Upper lobe of left lung (tissue), 6 donors: Measurements from ENCODE around the gene INPP5D. TPM values are rescaled to one million over a fixed set of nuclear protein-coding genes. Genes with fewer than 3 reads are reported as not detected.
"Not testable (repeated sequence)": the region's sequence is repeated elsewhere in the genome, so short reads cannot be mapped to it uniquely, and the experiment has no call there.

ENCODE experiments used
- ATAC-seq, 2 donors: fragments of 200-7000 bp; cut with Tn5 transposase; one replicate each; pipeline ENCODE4 v1.9.1; 2022; ENCODE audit warnings: mild to moderate bottlenecking in 2 of 2, moderate library complexity in 2 of 2; ENCODE audit not compliant: low FRiP score in 2 of 2
- DNase-seq, 2 donors: peaks; one replicate each; pipeline ENCODE4 v3.0.0-alpha.2; 2019 to 2020
- H3K27ac ChIP-seq, 4 donors: fragments of 200-600 bp; sonication (generic); one replicate each; pipeline ENCODE4 v1.5.1; 2016 to 2019
- H3K27me3 ChIP-seq, 4 donors: fragments of 200-600 bp; sonication (generic); one replicate each; pipeline ENCODE4 v1.5.1; 2017 to 2019
- H3K36me3 ChIP-seq, 4 donors: fragments of 200-600 bp; sonication (generic); one replicate each; pipeline ENCODE4 v1.5.1; 2016 to 2019
- H3K4me1 ChIP-seq, 4 donors: fragments of 200-600 bp; sonication (generic); one replicate each; pipeline ENCODE4 v1.5.1; 2018 to 2019
- H3K4me3 ChIP-seq, 4 donors: fragments of 200-600 bp; sonication (generic); one replicate each; pipeline ENCODE4 v1.5.1; 2017 to 2019; ENCODE audit warnings: mild to moderate bottlenecking in 2 of 4, moderate library complexity in 1 of 4
- H3K9me3 ChIP-seq, 4 donors: fragments of 200-600 bp; sonication (generic); one replicate each; pipeline ENCODE4 v1.5.1; 2018 to 2019
- CTCF ChIP-seq, 6 experiments: fragments of 450-650 bp in 4 of 6; fragments of 200-600 bp in 2 of 6; sonication (generic) in 2 of 6; IDR thresholded peaks; one replicate each; pipeline ENCODE4 v1.5.1; 2016 to 2019; ENCODE audit warnings: antibody characterized with exemption in 6 of 6
- EP300 ChIP-seq, 4 donors: sonication (generic); formaldehyde crosslinking; IDR thresholded peaks; one replicate each; pipeline ENCODE4 v1.5.1; 2017; ENCODE audit warnings: antibody characterized with exemption in 4 of 4, control low read depth in 2 of 4
- POLR2A ChIP-seq, 4 donors: fragments of 450-650 bp; IDR thresholded peaks; one replicate each; pipeline ENCODE4 v1.5.1; 2016 to 2017; ENCODE audit warnings: antibody characterized with exemption in 4 of 4, mild to moderate bottlenecking in 2 of 4
- POLR2AphosphoS5 ChIP-seq, 2 donors: sonication (generic); formaldehyde crosslinking; IDR thresholded peaks; one replicate each; pipeline ENCODE4 v1.5.1; 2017; ENCODE audit warnings: antibody characterized with exemption in 2 of 2
- WGBS, 2 donors: methylation state at CpG; one replicate each; pipeline ENCODE4 v1.1.5; 2017 to 2018; 5-methylcytosine and 5-hydroxymethylcytosine counted together
- total RNA-seq, 6 donors: library from RNA; depleted of rRNA in 4 of 6; stranded (reverse); fragments of >200 nt in 4 of 6; gene quantifications; one replicate each; pipeline versions ENCODE4 v1.1.0 to v1.2.1, GENCODE V29; 2016 to 2021
- donor health status: DM: no; HTN: no; CAD: no; lungs with moderate emphysema.
- donor health status: DM: no; HTN: yes; CAD: no; lungs with severe emphysema.

INPP5D gene
- total RNA-seq, 6 donors from 2014 or later: 17.6 to 243 (median 31.7) TPM

DNA sequence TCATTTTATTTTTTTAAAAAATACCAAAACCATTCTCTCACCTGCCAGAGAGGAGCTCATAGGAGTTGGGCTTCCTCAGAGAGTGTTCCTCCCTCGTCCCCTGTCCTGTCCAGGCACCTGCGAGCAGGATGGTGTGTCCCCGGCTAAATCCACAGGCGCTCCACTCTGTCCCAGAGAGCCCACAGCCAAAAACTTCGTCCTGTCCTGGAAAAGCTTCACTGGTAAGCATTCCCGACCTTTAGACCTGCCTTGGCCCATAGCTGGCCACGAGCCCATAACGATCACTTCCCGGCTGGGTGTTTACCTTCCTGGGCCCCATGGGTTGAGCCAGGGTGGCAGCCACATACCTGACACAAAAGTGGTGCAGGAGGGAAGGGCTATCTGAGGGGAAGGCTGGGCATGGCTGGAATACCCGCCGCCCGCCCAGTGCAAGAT, 47.1 kb upstream of the INPP5D start, which contains the start of gene NGEF:
Gene NGEF (minus strand): TSS at position 230 of the 435 bp plus-strand sequence. CDS start 38,366 bp downstream, outside the sequence.
- Histone ChIP-seq H3K4me1 (peaks cover 0 to 12% (median 6%) of the 10 kb centered on the region in 4 donors), H3K27ac (peak within 1 kb of the TSS in 1 of 4 donors; percentile 32), H3K4me3 (no peak within 1 kb of the TSS), H3K27me3 (no peaks in the 10 kb centered on the region), H3K36me3 (no peaks in the 10 kb centered on the region), H3K9me3 (no peaks in the 10 kb centered on the region)
- TF ChIP-seq CTCF (IDR thresholded peaks at IDR 0.05) (no peak), EP300 (IDR thresholded peaks at IDR 0.05) (no peak), POLR2AphosphoS5 (IDR thresholded peaks at IDR 0.05) (no peak), POLR2A (IDR thresholded peaks at IDR 0.05) (no peak)
- DNase-seq: no peak
- 85 to 92% methylated on average over 9 to 12 of the region's 12 CpGs for WGBS, 2 donors
- no peak for ATAC-seq

DNA sequence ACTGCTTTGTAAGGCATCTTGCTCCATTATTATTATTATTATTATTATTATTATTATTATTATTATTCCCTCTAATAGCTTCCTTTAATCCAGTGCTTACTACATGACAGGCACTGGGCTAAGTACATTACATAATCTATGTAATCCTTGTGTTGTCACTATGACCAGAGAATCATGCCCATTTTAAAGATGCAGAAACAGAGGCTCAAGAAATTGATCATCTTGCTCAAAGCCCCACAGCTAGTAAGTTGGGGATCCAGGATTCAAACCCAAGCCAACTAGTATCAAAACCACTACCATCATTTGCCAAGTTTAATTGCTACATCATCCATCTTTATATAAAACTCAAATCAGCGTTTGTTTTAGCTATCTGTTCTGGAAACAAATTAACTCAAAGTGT, 46.5 kb upstream of the INPP5D start:
- Histone ChIP-seq H3K4me3 (no peak overlapping the region), H3K27ac (no peak overlapping the region), H3K9me3 (no peaks in the 10 kb centered on the region), H3K36me3 (no peaks in the 10 kb centered on the region), H3K4me1 (peaks cover 0 to 12% (median 6%) of the 10 kb centered on the region in 4 donors), H3K27me3 (no peaks in the 10 kb centered on the region)
- no peak for TF ChIP-seq CTCF (IDR thresholded peaks at IDR 0.05)
- no peak for TF ChIP-seq EP300 (IDR thresholded peaks at IDR 0.05)
- TF ChIP-seq POLR2AphosphoS5 (IDR thresholded peaks at IDR 0.05): no peak
- no peak for TF ChIP-seq POLR2A (IDR thresholded peaks at IDR 0.05)
- DNase-seq (no peak), ATAC-seq (no peak)
- WGBS, 2 donors: 83 to 100% methylated on average over 1 of the region's 1 CpG

GRCh38 chr2:233015019-233015645, 45.0 kb upstream of the INPP5D start:
- no peak for ATAC-seq
- H3K4me3 ChIP-seq: no peak overlapping the region
- H3K36me3 ChIP-seq: no peaks in the 10 kb centered on the region
- H3K4me1 ChIP-seq: peaks cover 0 to 12% (median 6%) of the 10 kb centered on the region in 4 donors
- no peak for DNase-seq
- 84 to 100% methylated on average over 1 of the region's 1 CpG for WGBS, 2 donors
- H3K27me3 ChIP-seq: no peaks in the 10 kb centered on the region
- TF ChIP-seq POLR2A (IDR thresholded peaks at IDR 0.05): no peak
- no peak for TF ChIP-seq EP300 (IDR thresholded peaks at IDR 0.05)
- no peak for TF ChIP-seq CTCF (IDR thresholded peaks at IDR 0.05)
- no peak for TF ChIP-seq POLR2AphosphoS5 (IDR thresholded peaks at IDR 0.05)
- H3K9me3 ChIP-seq: no peaks in the 10 kb centered on the region
- H3K27ac ChIP-seq: no peak overlapping the region

GRCh38 chr2:233017947-233018346, 42.2 kb upstream of the INPP5D start:
- Histone ChIP-seq H3K27ac (no peak overlapping the region), H3K4me3 (no peak overlapping the region), H3K27me3 (no peaks in the 10 kb centered on the region), H3K4me1 (peaks cover 0 to 3% (median 0%) of the 10 kb centered on the region in 4 donors), H3K9me3 (no peaks in the 10 kb centered on the region), H3K36me3 (no peaks in the 10 kb centered on the region)
- DNase-seq: no peak
- no peak for TF ChIP-seq POLR2A (IDR thresholded peaks at IDR 0.05)
- no peak for TF ChIP-seq EP300 (IDR thresholded peaks at IDR 0.05)
- TF ChIP-seq POLR2AphosphoS5 (IDR thresholded peaks at IDR 0.05): no peak
- no peak for TF ChIP-seq CTCF (IDR thresholded peaks at IDR 0.05)
- WGBS, 2 donors: 84 to 95% methylated on average over 1 of the region's 1 CpG
- ATAC-seq: no peak

GRCh38 chr2:233019610-233020009, 40.5 kb upstream of the INPP5D start:
- not testable (repeated sequence) for H3K27ac ChIP-seq, H3K4me1 ChIP-seq, H3K4me3 ChIP-seq, ATAC-seq, H3K27me3 ChIP-seq, H3K9me3 ChIP-seq, H3K36me3 ChIP-seq, DNase-seq
- 82 to 93% methylated on average over 4 of the region's 4 CpGs for WGBS, 2 donors
